HepG2 (cell line): ENCODE data around the gene OPRL1. TPM values are rescaled to one million over a fixed set of nuclear protein-coding genes. Genes with fewer than 3 reads are reported as not detected.

ENCODE experiments used
- ATF7-NPFF ChIP-seq: sonication (generic); formaldehyde crosslinking; IDR thresholded peaks from 2 replicates; pipeline ENCODE4 v1.8.1; 2023; ENCODE audit warnings: mild to moderate bottlenecking, low read depth, missing genetic modification reagents, moderate library complexity
- GATAD1 ChIP-seq: IDR thresholded peaks from 2 replicates; pipeline ENCODE4 v1.6.1; 2016; ENCODE audit warnings: missing genetic modification reagents, missing compliant biosample characterization
- GFI1 ChIP-seq: sonication (generic); formaldehyde crosslinking; IDR thresholded peaks from 2 replicates; pipeline ENCODE4 v1.5.0; 2020; ENCODE audit warnings: missing genetic modification reagents, mild to moderate bottlenecking, borderline replicate concordance
- HMGXB4 ChIP-seq, 2 experiments: sonication (generic) in 1 of 2; formaldehyde crosslinking in 1 of 2; IDR thresholded peaks; 2 replicates each; pipeline versions ENCODE4 v1.4.0 to v1.6.1; 2018 to 2020; ENCODE audit warnings: missing genetic modification reagents in 2 of 2, borderline replicate concordance in 1 of 2, low read depth in 1 of 2, mild to moderate bottlenecking in 1 of 2, missing biosample characterization in 1 of 2
- HOXA5 ChIP-seq: sonication (generic); formaldehyde crosslinking; IDR thresholded peaks from 2 replicates; pipeline ENCODE4 v1.4.0; 2020; ENCODE audit warnings: missing genetic modification reagents
- KLF9 ChIP-seq: IDR thresholded peaks from 2 replicates; pipeline ENCODE4 v1.6.1; 2016; ENCODE audit warnings: low read depth
- MAFK ChIP-seq, 2 experiments: IDR thresholded peaks in 1 of 2; conservative IDR thresholded peaks in 1 of 2; 2 replicates each; pipeline ENCODE4 v1.6.1; 2011; ENCODE audit warnings: improper control_type of control experiment in 2 of 2, low read length in 2 of 2
- SAFB2 ChIP-seq: sonication (generic); formaldehyde crosslinking; IDR thresholded peaks from 2 replicates; pipeline ENCODE4 v1.5.1; 2020; ENCODE audit warnings: missing genetic modification reagents, low read depth, mild to moderate bottlenecking, borderline replicate concordance
- SP5 ChIP-seq: IDR thresholded peaks from 2 replicates; pipeline ENCODE4 v1.6.1; 2016; ENCODE audit warnings: low read depth, borderline replicate concordance
- SRSF4 ChIP-seq: fragments of 200-400 bp; formaldehyde crosslinking; IDR thresholded peaks from one replicate; pipeline ENCODE4 v1.6.1; 2018; ENCODE audit warnings: mild to moderate bottlenecking, low read depth, low read length, moderate library complexity; ENCODE audit not compliant: poor library complexity, severe bottlenecking
- SRY ChIP-seq: sonication (generic); formaldehyde crosslinking; IDR thresholded peaks from 2 replicates; pipeline ENCODE4 v1.8.0; 2022; ENCODE audit warnings: mild to moderate bottlenecking, missing genetic modification reagents
- ZBTB44 ChIP-seq: sonication (generic); formaldehyde crosslinking; IDR thresholded peaks from 2 replicates; pipeline ENCODE4 v1.4.0; 2020; ENCODE audit warnings: missing genetic modification reagents
- ZNF33B ChIP-seq: sonication (generic); formaldehyde crosslinking; IDR thresholded peaks from 2 replicates; pipeline ENCODE4 v1.5.1; 2020; ENCODE audit warnings: mild to moderate bottlenecking, missing genetic modification reagents
- ZNF414 ChIP-seq: sonication (generic); formaldehyde crosslinking; IDR thresholded peaks from 2 replicates; pipeline ENCODE4 v1.5.0; 2020; ENCODE audit warnings: missing genetic modification reagents
- ZNF546 ChIP-seq: sonication (generic); formaldehyde crosslinking; conservative IDR thresholded peaks from 2 replicates; pipeline ENCODE4 v1.8.1; 2023; ENCODE audit warnings: mild to moderate bottlenecking, missing genetic modification reagents
- ZNF547 ChIP-seq: sonication (generic); formaldehyde crosslinking; IDR thresholded peaks from 2 replicates; pipeline ENCODE4 v1.5.1; 2020; ENCODE audit warnings: mild to moderate bottlenecking, missing genetic modification reagents
- ZNF572 ChIP-seq: sonication (generic); formaldehyde crosslinking; IDR thresholded peaks from 2 replicates; pipeline ENCODE4 v1.5.1; 2020; ENCODE audit warnings: mild to moderate bottlenecking, missing genetic modification reagents
- ZNF709 ChIP-seq: sonication (generic); formaldehyde crosslinking; IDR thresholded peaks from 2 replicates; pipeline ENCODE4 v1.5.0; 2020; ENCODE audit warnings: mild to moderate bottlenecking, missing genetic modification reagents
- polyA plus RNA-seq, 8 experiments: library from polyadenylated mRNA; depleted of rRNA in 3 of 8; stranded (reverse) in 7 of 8; unstranded in 1 of 8; fragments of >200 nt; fragmentation: Illumina TruSeq in 4 of 8; extraction: Trizol in 4 of 8; gene quantifications; 2 replicates each; pipeline versions ENCODE4 v1.2.1 to v1.2.3, GENCODE V29; 2011 to 2016; ENCODE audit warnings: low read depth in 4 of 8, missing spikeins in 1 of 8, mixed read lengths in 1 of 8; ENCODE audit not compliant: insufficient read depth in 1 of 8
- total RNA-seq, 5 experiments: library from RNA; depleted of rRNA; stranded (reverse); fragments of >200 nt; fragmentation: Illumina TruSeq; extraction: Trizol; gene quantifications; 2 replicates each; pipeline ENCODE4 v1.2.3, GENCODE V29; 2016; ENCODE audit warnings: low read depth in 1 of 5
- TF ChIP-seq, protein P1 (sequence below): IDR thresholded peaks from 2 replicates; pipeline ENCODE4 v1.6.1; 2016; ENCODE audit warnings: mild to moderate bottlenecking, missing biosample characterization, missing genetic modification reagents
- TF ChIP-seq, protein P2 (sequence below): sonication (generic); formaldehyde crosslinking; IDR thresholded peaks from 2 replicates; pipeline ENCODE4 v1.4.0; 2020; ENCODE audit warnings: mild to moderate bottlenecking, missing genetic modification reagents

The OPRL1 gene
- total and polyA plus RNA-seq, 2 of the 13 experiments (the other 11 are each of a cell fraction or from before 2014, with no cell fraction given), result 0.35 to 0.71 TPM

GRCh38 chr20:64079273-64080012, 439 bp upstream of the OPRL1 start, which contains the start of gene RGS19 (continued):
- TF ChIP-seq HOXA5 (CRISPR knock-in tag) (peak; percentile 58; the same call in 1 of the 2 replicates), ZBTB44 (CRISPR knock-in tag) (no peak), GATAD1 (CRISPR knock-in tag) (0 out of 2 replicates have a peak, but pooled peaks have one; percentile 12), ZNF33B (CRISPR knock-in tag) (0 out of 2 replicates have a peak, but pooled peaks have one; percentile 47), ZNF546 (peak; percentile 64; the same call in 1 of the 2 replicates), SAFB2 (CRISPR knock-in tag) (0 out of 2 replicates have a peak, but pooled peaks have one; percentile 75), ZNF547 (CRISPR knock-in tag) (0 out of 2 replicates have a peak, but pooled peaks have one; percentile 8), MAFK (conservative IDR thresholded peaks at IDR 0.05 in 1 of 2, IDR thresholded peaks at IDR 0.05 in 1 of 2; ENCODE audit: low read length in 2 of 2) (no peak), KLF9 (CRISPR knock-in tag) (no peak), SRSF4 (no peak), ZNF709 (CRISPR knock-in tag) (0 out of 2 replicates have a peak, but pooled peaks have one; percentile 49), GFI1 (CRISPR knock-in tag) (no peak), ATF7-NPFF (peak; percentile 41; the same call in 1 of the 2 replicates), HMGXB4 (CRISPR knock-in tag; IDR thresholded peaks at IDR 0.05; ENCODE audit: borderline replicate concordance in 1 of 2, low read depth in 1 of 2) (peak in 1 of 2 experiments; percentile 65; a peak in 3 of 4 replicates), SP5 (CRISPR knock-in tag) (peak; percentile 36), ZNF572 (peak; percentile 95), ZNF414 (CRISPR knock-in tag) (peak; percentile 80; the same call in 1 of the 2 replicates), SRY (peak; percentile 25; the same call in 1 of the 2 replicates)
- TF ChIP-seq, protein P1, sequence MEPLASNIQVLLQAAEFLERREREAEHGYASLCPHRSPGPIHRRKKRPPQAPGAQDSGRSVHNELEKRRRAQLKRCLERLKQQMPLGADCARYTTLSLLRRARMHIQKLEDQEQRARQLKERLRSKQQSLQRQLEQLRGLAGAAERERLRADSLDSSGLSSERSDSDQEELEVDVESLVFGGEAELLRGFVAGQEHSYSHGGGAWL, result peak; percentile 80; the same call in 1 of the 2 replicates
- TF ChIP-seq, protein P2, sequence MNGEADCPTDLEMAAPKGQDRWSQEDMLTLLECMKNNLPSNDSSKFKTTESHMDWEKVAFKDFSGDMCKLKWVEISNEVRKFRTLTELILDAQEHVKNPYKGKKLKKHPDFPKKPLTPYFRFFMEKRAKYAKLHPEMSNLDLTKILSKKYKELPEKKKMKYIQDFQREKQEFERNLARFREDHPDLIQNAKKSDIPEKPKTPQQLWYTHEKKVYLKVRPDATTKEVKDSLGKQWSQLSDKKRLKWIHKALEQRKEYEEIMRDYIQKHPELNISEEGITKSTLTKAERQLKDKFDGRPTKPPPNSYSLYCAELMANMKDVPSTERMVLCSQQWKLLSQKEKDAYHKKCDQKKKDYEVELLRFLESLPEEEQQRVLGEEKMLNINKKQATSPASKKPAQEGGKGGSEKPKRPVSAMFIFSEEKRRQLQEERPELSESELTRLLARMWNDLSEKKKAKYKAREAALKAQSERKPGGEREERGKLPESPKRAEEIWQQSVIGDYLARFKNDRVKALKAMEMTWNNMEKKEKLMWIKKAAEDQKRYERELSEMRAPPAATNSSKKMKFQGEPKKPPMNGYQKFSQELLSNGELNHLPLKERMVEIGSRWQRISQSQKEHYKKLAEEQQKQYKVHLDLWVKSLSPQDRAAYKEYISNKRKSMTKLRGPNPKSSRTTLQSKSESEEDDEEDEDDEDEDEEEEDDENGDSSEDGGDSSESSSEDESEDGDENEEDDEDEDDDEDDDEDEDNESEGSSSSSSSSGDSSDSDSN (CRISPR knock-in tag), result peak; percentile 35
